Suppressor macrophage treated with lipopolysaccharide for 4 hours (primary cell): Measurements from ENCODE around the gene CLEC4G.
A peak's percentile ranks its signal among the peaks of the same experiment; 100 is the strongest.
"Not testable (repeated sequence)": the region's sequence is repeated elsewhere in the genome, so short reads cannot be mapped to it uniquely, and the experiment has no call there.

Source experiments
- DNase-seq: peaks from one replicate; pipeline ENCODE4 v3.0.0-alpha.2; 2020

Gene CLEC4G

GRCh38 chr19:7746306-7746705 lies 14.4 kb upstream of the CLEC4G start:
- DNase-seq, result not testable (repeated sequence)

GRCh38 chr19:7744871-7745650 lies 13.2 kb upstream of the CLEC4G start:
- DNase-seq, result peak; percentile 38

- DNase-seq, result peak; percentile 33
Measured at GRCh38 chr19:7744199-7744786, 12.4 kb upstream of the CLEC4G start.

DNA sequence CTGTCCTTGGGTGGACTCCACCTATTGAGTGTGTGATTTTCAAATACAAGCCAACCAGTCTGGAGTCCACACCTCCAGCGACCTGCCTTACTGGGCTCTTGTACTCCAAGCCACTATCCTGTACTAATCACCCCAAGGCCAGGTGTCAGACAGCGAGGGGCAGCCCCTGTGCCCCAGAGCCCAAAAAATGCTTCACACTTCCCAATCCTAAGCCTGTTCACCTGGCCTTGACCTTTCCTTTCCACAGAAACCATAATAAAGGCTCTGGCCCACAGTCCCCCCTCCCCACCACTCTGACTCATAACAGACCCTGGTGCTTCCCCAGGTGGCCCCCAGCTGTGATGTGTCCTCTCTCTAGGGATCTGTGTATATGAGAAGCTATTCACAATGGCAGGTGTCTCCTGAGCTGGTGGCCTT lies 11.5 kb upstream of the CLEC4G start:
- no peak for DNase-seq

DNA sequence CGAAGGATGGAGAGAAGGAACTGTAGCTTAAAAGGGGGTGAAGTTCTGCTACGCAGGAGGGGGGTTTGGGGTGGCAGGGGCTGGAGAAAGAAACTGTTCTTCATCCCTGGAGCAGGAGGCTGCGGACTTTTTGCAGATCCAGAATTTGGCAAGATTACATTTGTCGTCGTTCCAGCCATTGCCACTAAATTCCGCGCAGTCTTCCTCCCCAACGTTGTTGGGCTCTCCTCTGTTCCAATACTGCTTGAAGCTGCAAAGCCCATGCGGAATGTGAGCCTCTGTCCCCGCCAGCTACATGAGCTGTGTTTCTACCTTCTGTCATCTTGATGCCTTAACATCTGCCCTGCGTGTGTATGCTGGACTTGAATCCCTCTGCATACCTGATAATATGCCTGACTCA lies 11.1 kb upstream of the CLEC4G start:
- no peak for DNase-seq

GRCh38 chr19:7742575-7742974 lies 10.7 kb upstream of the CLEC4G start:
- DNase-seq, result no peak

GRCh38 chr19:7740682-7741054 lies 8.8 kb upstream of the CLEC4G start:
- DNase-seq, result peak; percentile 52

DNA sequence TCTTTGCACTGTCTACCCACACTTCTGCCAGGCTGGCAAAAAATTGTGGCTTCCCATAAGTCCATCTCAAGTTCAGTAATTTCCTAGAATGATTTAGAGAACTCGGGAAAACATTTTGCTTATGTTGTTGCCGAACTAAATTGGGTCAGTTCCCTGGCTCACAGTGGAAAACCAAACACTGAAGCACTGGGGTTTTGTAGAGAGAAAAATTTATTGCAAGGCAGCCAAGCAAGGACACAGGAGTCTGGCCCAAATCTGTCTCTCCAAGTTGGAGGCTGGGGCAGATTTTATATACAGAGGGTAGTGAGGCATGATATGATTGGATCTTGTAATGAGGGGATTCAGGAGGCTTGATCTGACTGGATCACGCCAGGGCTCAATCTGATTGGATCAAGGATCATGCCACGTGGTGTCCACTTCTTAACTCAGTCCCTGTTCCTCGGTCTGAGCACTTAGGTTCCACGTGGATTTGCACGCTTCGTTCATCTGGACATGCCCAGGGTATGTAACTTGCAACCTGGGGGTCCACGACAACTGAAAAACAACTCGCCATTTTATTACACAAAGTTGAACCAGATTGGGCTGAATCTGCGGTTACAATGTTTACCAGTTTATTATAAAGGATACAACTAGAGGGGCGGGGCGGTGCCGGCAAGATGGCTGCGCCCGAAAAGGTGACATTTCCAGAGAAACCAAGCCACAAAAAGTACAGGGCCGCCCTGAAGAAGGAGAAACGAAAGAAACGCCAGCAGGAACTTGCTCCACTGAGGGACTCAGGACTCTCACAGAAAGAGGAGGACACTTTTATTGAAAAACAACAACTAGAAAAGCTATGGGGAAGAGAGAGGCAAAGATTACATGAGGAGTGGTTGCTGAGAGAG lies 8.1 kb upstream of the CLEC4G start:
- peak; percentile 51 for DNase-seq

DNA sequence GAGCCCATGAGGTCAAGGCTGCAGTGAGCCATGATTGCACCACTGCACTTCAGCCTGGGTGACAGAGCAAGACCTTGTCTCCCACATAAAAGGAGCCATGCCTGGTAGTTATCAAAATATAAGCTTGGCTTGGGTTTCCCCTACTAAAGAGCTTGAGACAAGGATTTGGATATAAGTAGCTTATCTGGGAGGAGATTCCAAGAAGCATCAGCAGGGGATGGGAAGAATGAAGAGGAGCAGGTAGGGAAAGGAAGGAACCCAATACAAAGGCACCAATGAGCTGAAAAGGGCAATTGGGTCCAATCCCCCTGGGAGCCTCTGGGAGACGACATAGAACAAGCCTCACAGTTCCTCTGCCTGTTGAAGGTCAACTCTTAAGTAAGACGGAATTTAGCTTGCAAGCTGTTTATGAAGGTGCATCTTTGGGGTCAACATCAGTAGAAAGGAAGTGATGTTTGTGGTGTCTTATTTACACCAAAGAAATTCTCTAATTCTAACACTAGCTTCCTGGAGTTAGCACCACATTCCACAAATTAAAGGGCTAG lies 7.4 kb upstream of the CLEC4G start:
- no peak for DNase-seq

DNA sequence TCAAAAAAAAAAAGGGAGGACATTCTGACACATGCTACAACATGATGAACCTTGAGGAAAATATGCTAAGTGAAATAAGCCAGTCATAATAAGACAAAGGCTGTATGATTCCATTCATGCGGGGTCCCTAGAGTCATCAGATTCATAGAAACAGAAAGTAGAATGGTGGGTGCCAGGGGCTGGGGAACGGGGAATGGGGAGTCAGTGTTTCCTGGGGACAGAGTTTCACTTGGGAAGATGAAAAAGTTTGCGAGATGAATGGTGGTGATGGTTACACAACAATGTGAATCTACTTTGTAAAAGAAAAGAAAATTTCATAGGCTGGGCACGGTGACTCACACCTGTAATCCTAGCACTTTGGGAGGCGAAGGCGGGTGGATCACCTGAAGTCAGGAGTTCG lies 6.1 kb upstream of the CLEC4G start:
- DNase-seq, result peak; percentile 59

DNA sequence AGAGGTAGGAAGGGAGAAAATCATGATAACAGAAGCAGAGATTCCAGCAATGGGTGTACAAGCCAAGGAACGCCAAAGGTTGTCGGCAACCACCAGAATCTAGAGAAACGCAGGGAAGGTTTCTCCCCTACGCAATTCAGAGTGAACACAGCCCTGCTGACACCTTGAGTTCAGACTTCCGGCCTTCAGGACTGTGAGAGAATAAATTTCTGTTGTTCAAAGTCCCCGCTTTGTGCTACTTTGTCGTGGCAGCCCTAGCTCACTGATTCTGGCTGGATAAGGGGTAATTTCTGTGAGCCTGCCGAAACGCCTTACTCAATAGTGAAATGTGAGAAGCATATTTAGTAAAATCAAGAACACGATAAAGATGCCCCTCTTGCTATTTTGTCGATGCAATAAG lies 5.3 kb upstream of the CLEC4G start:
- DNase-seq, result no peak

- no peak for DNase-seq
Measured at GRCh38 chr19:7736148-7736547, 4.2 kb upstream of the CLEC4G start.

DNA sequence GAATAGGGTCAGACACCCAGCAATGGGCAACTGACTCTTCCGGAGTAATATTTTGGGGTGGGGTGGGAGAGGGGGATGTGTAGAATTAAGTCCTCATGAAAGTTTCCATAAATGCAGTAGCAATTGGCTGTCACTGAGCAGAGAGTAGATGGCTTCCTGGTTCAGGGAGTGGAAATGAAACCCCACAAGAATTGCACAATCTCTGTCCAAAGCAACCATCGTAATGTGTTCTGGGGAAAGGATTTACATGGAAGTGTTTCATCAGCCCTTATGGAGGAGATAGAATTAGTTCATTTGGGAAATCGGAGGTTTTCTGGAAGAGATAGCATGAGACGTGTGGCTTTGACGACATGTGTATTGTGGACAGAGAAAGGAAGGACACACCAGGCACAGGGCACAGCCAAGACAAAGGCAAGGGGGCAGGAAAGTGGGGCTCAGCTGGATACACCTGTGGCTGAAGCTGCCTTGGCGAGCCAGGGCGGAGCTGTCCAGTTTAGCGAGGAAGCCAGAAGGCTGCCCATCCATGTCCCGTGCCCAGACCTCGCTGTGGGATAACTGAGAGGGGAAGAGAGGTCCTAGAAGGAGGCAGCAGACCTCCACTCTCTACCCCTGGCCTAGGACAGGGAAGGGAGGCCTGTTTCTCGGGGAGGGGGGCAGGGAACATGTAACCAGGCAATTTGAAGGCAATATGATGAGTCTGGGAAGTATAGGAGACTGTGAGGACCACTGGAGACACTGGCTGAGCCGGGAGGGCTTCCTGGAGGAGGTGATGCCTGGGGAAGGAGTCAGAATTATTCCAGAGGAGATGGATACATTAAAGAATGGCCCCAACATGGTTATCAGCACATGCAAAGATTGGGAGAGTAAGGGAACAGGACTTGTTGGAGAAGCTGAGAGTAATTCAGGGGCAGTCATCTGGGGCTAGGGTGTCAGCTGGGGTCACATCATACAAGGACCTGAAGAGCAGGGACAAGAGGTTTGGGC lies 2.6 kb upstream of the CLEC4G start:
- DNase-seq, result peak; percentile 92

- DNase-seq, result no peak
Measured at GRCh38 chr19:7733376-7733775, 1.5 kb upstream of the CLEC4G start.

GRCh38 chr19:7731615-7732014 lies 295 bp downstream of the CLEC4G start:
- no peak for DNase-seq

GRCh38 chr19:7731218-7731595 lies 703 bp downstream of the CLEC4G start:
- no peak for DNase-seq

DNA sequence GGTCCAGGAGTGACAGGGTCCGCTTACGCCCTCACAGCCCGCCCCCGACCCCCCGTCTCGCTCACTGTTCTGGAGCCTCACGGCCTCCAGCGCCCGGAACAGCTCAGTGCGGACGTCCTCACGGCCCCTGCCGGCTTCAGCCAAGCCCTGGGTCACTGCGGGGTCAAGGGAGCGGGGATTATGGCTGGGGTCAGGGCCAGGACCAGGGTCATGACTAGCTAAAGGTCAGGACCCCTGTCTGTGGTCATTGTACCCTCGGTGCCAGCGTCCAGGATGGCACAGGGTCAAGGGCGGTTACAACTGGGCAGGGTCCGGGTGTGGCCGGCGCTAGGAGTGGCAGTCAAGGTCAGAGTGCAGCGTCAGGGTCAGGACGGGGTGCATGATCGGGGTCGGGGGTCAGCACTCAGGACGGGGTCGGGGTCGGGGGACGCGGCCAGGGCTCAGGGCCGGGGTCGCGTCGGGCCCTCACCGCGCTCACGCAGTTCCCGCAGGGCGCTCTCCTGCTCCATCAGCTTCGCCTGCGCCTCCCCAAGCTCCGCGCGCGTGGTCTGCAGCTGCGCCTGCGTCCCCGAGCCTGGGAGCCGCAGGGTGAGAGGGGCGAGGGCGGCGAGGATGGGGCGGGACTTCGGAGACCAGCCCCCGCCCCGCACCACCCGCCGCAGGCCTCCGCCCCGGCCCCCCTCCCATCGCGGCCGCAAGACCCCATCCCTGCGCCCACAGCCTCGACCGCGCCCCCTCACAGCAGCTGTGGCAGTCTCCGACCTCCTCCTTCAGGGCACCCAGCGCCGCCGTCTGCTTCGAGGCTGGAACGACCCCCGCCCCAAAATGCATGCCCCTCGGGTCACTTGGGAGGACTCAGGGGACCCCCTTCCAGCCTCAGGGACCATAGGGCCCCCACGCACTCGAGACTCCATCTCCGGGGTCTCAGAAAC lies 1.4 kb downstream of the CLEC4G start:
- DNase-seq, result no peak

DNA sequence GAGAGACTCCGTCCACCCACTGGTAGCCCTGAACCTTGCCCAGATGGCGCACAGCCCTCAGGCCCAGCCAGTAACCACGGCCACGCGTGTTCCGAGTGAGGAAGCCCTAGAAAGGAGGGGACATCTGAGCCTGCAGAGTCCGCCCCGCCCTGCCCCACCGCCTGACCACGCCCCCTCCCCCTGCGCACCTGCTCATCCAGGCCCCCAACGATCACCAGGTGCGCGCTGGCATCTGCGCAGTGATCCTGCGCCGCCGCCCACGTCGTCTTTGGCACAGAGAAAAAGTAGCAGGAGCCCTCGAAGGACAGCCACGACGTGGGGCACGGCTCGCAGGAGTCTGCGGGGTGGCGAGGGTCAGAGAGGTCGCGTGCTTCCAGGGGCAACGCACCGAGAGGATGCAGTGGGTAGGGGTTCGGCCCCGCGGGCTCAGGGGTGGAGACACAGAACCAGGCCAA lies 2.1 kb downstream of the CLEC4G start:
- DNase-seq, result no peak

DNA sequence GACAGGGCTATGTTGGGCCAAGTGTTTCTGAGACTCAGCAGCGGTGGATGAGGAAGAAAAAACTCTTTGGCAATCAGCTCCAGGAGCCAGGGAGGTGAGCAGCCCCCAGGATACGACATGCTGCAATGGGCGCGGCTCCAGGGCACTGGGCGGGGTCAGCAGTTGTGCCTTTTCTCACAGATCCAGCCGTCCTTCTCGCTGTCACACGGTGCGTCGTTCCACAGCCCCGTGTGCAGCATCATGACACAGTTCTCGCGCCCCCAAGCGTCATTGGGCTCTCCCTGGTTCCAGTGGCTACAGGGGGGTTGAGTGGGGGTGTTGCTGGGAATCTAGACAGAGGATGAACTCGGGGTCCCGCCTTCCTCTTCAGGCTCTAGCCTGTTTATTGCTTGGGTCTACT lies 2.7 kb downstream of the CLEC4G start:
- no peak for DNase-seq

DNA sequence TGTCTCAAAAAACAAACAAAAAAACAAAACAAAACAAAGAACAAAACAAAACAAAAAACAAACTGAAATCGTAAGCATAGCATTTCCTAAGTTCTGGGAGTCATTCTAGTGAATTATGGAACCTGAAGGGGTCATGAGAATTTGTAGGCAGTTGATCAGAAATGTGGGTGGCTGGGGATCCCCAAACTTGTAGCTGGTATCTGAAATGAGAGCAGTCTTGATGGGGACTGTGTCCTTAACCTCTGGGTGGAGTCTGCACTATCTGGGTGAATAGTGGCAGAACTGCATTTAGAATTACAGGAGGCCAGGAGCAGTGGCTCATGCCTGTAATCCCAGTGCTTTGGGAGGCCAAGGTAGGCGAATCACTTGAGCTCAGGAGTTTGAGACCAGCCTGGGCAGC lies 6.1 kb downstream of the CLEC4G start:
- no peak for DNase-seq

- no peak for DNase-seq
Measured at GRCh38 chr19:7722231-7722651, 9.7 kb downstream of the CLEC4G start.
